ENCODE results near the gene CRYGB.

Gene CRYGB

GRCh38 chr2:208098267-208098666 is 47.7 kb downstream of the CRYGB start:
- TF ChIP-seq SIN3A (IDR thresholded peaks at IDR 0.05; ENCODE audit: borderline replicate concordance, insufficient read depth, low read length), result no peak
- TF ChIP-seq FOXP2 (optimal IDR thresholded peaks at IDR 0.05; ENCODE audit: borderline replicate concordance, extremely low read depth, extremely low read length, insufficient read depth), result no peak
- no peak for TF ChIP-seq REST (IDR thresholded peaks at IDR 0.05; ENCODE audit: insufficient read depth in 1 of 2, low read depth in 2 of 2, low read length in 2 of 2)

GRCh38 chr2:208097801-208098200 is 48.2 kb downstream of the CRYGB start:
- TF ChIP-seq SIN3A (IDR thresholded peaks at IDR 0.05; ENCODE audit: borderline replicate concordance, insufficient read depth, low read length) (no peak), TAF1 (IDR thresholded peaks at IDR 0.05; ENCODE audit: borderline replicate concordance, insufficient read depth, low read length) (no peak), POLR2AphosphoS5 (IDR thresholded peaks at IDR 0.05; ENCODE audit: low read depth, low read length) (no peak), FOXP2 (optimal IDR thresholded peaks at IDR 0.05; ENCODE audit: borderline replicate concordance, extremely low read depth, extremely low read length, insufficient read depth) (no peak), REST (IDR thresholded peaks at IDR 0.05; ENCODE audit: insufficient read depth in 1 of 2, low read depth in 2 of 2, low read length in 2 of 2) (no peak)

GRCh38 chr2:208097313-208097712 is 48.6 kb downstream of the CRYGB start:
- TF ChIP-seq POLR2AphosphoS5 (IDR thresholded peaks at IDR 0.05; ENCODE audit: low read depth, low read length) (no peak), TAF1 (IDR thresholded peaks at IDR 0.05; ENCODE audit: borderline replicate concordance, insufficient read depth, low read length) (no peak), FOXP2 (optimal IDR thresholded peaks at IDR 0.05; ENCODE audit: borderline replicate concordance, extremely low read depth, extremely low read length, insufficient read depth) (no peak)

- TF ChIP-seq SIN3A (IDR thresholded peaks at IDR 0.05; ENCODE audit: borderline replicate concordance, insufficient read depth, low read length) (no peak), REST (IDR thresholded peaks at IDR 0.05; ENCODE audit: insufficient read depth in 1 of 2, low read depth in 2 of 2, low read length in 2 of 2) (no peak), FOXP2 (optimal IDR thresholded peaks at IDR 0.05; ENCODE audit: borderline replicate concordance, extremely low read depth, extremely low read length, insufficient read depth) (no peak), TAF1 (IDR thresholded peaks at IDR 0.05; ENCODE audit: borderline replicate concordance, insufficient read depth, low read length) (no peak), POLR2AphosphoS5 (IDR thresholded peaks at IDR 0.05; ENCODE audit: low read depth, low read length) (no peak)
These were observed 49.9 kb downstream of the CRYGB start for GRCh38 chr2:208096080-208096479.

- no peak for TF ChIP-seq REST (IDR thresholded peaks at IDR 0.05; ENCODE audit: insufficient read depth in 1 of 2, low read depth in 2 of 2, low read length in 2 of 2)
- TF ChIP-seq POLR2AphosphoS5 (IDR thresholded peaks at IDR 0.05; ENCODE audit: low read depth, low read length), result no peak
- TF ChIP-seq FOXP2 (optimal IDR thresholded peaks at IDR 0.05; ENCODE audit: borderline replicate concordance, extremely low read depth, extremely low read length, insufficient read depth), result no peak
- TF ChIP-seq SIN3A (IDR thresholded peaks at IDR 0.05; ENCODE audit: borderline replicate concordance, insufficient read depth, low read length), result no peak
- no peak for TF ChIP-seq TAF1 (IDR thresholded peaks at IDR 0.05; ENCODE audit: borderline replicate concordance, insufficient read depth, low read length)
These were observed 52.8 kb downstream of the CRYGB start for GRCh38 chr2:208093128-208093527.
